Memory B cell (primary cell): ENCODE results near the gene AKIRIN1.
"Not testable (repeated sequence)": the region's sequence is repeated elsewhere in the genome, so short reads cannot be mapped to it uniquely, and the experiment has no call there.

Source experiments
- ATAC-seq: fragments of 150-1000 bp; cut with Tn5 transposase; 2 replicates; pipeline ENCODE4 v1.10.0; 2021; ENCODE audit warnings: low read depth, mild to moderate bottlenecking, moderate library complexity
- DNase-seq, 2 donors: peaks; one replicate each; pipeline ENCODE4 v3.0.0; 2022; ENCODE audit warnings: low spot score in 2 of 2
- H3K27ac Mint-ChIP-seq: one replicate; pipeline ENCODE4 v1.8.0; 2022; ENCODE audit warnings: mild to moderate bottlenecking, moderate library complexity, mixed read lengths
- H3K27me3 Mint-ChIP-seq: one replicate; pipeline ENCODE4 v1.8.0; 2022; ENCODE audit warnings: mixed read lengths
- H3K36me3 Mint-ChIP-seq: one replicate; pipeline ENCODE4 v1.8.0; 2022; ENCODE audit warnings: mild to moderate bottlenecking, mixed read lengths
- H3K4me1 Mint-ChIP-seq: one replicate; pipeline ENCODE4 v1.8.0; 2022; ENCODE audit warnings: mixed read lengths
- H3K4me3 Mint-ChIP-seq: one replicate; pipeline ENCODE4 v1.8.0; 2022; ENCODE audit warnings: mild to moderate bottlenecking, moderate library complexity, mixed read lengths
- H3K9me3 Mint-ChIP-seq: one replicate; pipeline ENCODE4 v1.8.0; 2022; ENCODE audit warnings: mixed read lengths

The AKIRIN1 gene

GRCh38 chr1:39006287-39006686 lies 15.2 kb downstream of the AKIRIN1 start:
- DNase-seq (no peak), ATAC-seq (no peak)
- peaks cover 30% of the 10 kb centered on the region for H3K36me3 Mint-ChIP-seq
- no peak overlapping the region for H3K4me3 Mint-ChIP-seq
- H3K4me1 Mint-ChIP-seq = peaks cover 3% of the 10 kb centered on the region
- H3K9me3 Mint-ChIP-seq = no peaks in the 10 kb centered on the region
- H3K27me3 Mint-ChIP-seq = no peaks in the 10 kb centered on the region
- peak overlapping the region; percentile 68 for H3K27ac Mint-ChIP-seq

- Mint-ChIP-seq H3K9me3 (no peaks in the 10 kb centered on the region), H3K4me1 (no peaks in the 10 kb centered on the region), H3K27ac (peak overlapping the region; percentile 68), H3K36me3 (peaks cover 28% of the 10 kb centered on the region), H3K4me3 (no peak overlapping the region), H3K27me3 (no peaks in the 10 kb centered on the region)
- DNase-seq = no peak
- ATAC-seq = no peak
Observed at GRCh38 chr1:39006726-39007645, 15.9 kb downstream of the AKIRIN1 start.

- ATAC-seq, H3K27ac Mint-ChIP-seq, H3K36me3 Mint-ChIP-seq, DNase-seq, H3K4me1 Mint-ChIP-seq, H3K9me3 Mint-ChIP-seq, H3K4me3 Mint-ChIP-seq, H3K27me3 Mint-ChIP-seq: not testable (repeated sequence)
Observed at GRCh38 chr1:39014956-39015355, 23.9 kb downstream of the AKIRIN1 start.

GRCh38 chr1:39016604-39017171 lies 25.6 kb downstream of the AKIRIN1 start:
- H3K27me3 Mint-ChIP-seq = no peaks in the 10 kb centered on the region
- ATAC-seq = no peak
- H3K9me3 Mint-ChIP-seq = peaks cover 1% of the 10 kb centered on the region
- no peak overlapping the region for H3K27ac Mint-ChIP-seq
- H3K4me3 Mint-ChIP-seq = no peak overlapping the region
- H3K36me3 Mint-ChIP-seq = peaks cover 9% of the 10 kb centered on the region
- no peaks in the 10 kb centered on the region for H3K4me1 Mint-ChIP-seq
- DNase-seq = no peak

- no peaks in the 10 kb centered on the region for H3K4me1 Mint-ChIP-seq
- ATAC-seq (no peak), DNase-seq (no peak)
- peaks cover 1% of the 10 kb centered on the region for H3K9me3 Mint-ChIP-seq
- H3K27me3 Mint-ChIP-seq = peaks cover 1% of the 10 kb centered on the region
- no peak overlapping the region for H3K4me3 Mint-ChIP-seq
- H3K27ac Mint-ChIP-seq = no peak overlapping the region
- peaks cover 4% of the 10 kb centered on the region for H3K36me3 Mint-ChIP-seq
Observed at GRCh38 chr1:39017266-39017665, 26.2 kb downstream of the AKIRIN1 start.

- H3K4me3 Mint-ChIP-seq = not testable (repeated sequence)
Observed at GRCh38 chr1:39020494-39020893, 29.4 kb downstream of the AKIRIN1 start.

GRCh38 chr1:39021426-39021825 lies 30.4 kb downstream of the AKIRIN1 start:
- Mint-ChIP-seq H3K36me3 (no peaks in the 10 kb centered on the region), H3K27me3 (peaks cover 1% of the 10 kb centered on the region), H3K4me1 (peaks cover 6% of the 10 kb centered on the region), H3K4me3 (no peak overlapping the region), H3K27ac (no peak overlapping the region), H3K9me3 (peaks cover 1% of the 10 kb centered on the region)
- DNase-seq (no peak), ATAC-seq (no peak)

More at GRCh38 chr1:39020494-39020893, 29.4 kb downstream of the AKIRIN1 start:
- H3K4me1 Mint-ChIP-seq, H3K27me3 Mint-ChIP-seq, H3K27ac Mint-ChIP-seq, ATAC-seq, H3K36me3 Mint-ChIP-seq, DNase-seq, H3K9me3 Mint-ChIP-seq: not testable (repeated sequence)

GRCh38 chr1:39023140-39023539 lies 32.1 kb downstream of the AKIRIN1 start:
- no peaks in the 10 kb centered on the region for H3K36me3 Mint-ChIP-seq
- no peak overlapping the region for H3K27ac Mint-ChIP-seq
- H3K4me1 Mint-ChIP-seq = peaks cover 13% of the 10 kb centered on the region
- peaks cover 1% of the 10 kb centered on the region for H3K27me3 Mint-ChIP-seq
- DNase-seq (no peak), ATAC-seq (no peak)
- H3K4me3 Mint-ChIP-seq = no peak overlapping the region
- peaks cover 1% of the 10 kb centered on the region for H3K9me3 Mint-ChIP-seq

- H3K9me3 Mint-ChIP-seq = no peaks in the 10 kb centered on the region
- H3K4me3 Mint-ChIP-seq = peak within 1 kb of the TSS; percentile 95
- peak; percentile 56 to 62 for DNase-seq
- peak within 1 kb of the TSS; percentile 96 for H3K27ac Mint-ChIP-seq
- H3K4me1 Mint-ChIP-seq = peaks cover 15% of the 10 kb centered on the region
- peaks cover 8% of the 10 kb centered on the region for H3K36me3 Mint-ChIP-seq
- peaks cover 1% of the 10 kb centered on the region for H3K27me3 Mint-ChIP-seq
- ATAC-seq = peak; percentile 90
Observed at GRCh38 chr1:39026051-39026865, 35.2 kb downstream of the AKIRIN1 start, which contains the start of gene NDUFS5. TSS of gene NDUFS5 (plus strand) at chr1:39026350. CDS start at chr1:39028725, 2,375 bp downstream.

- ATAC-seq = no peak
- no peak for DNase-seq
- H3K4me3 Mint-ChIP-seq = peak overlapping the region; percentile 95
- H3K4me1 Mint-ChIP-seq = peaks cover 15% of the 10 kb centered on the region
- H3K9me3 Mint-ChIP-seq = no peaks in the 10 kb centered on the region
- peaks cover under 1% of the 10 kb centered on the region for H3K27me3 Mint-ChIP-seq
- H3K27ac Mint-ChIP-seq = peak overlapping the region; percentile 96
- H3K36me3 Mint-ChIP-seq = peaks cover 8% of the 10 kb centered on the region
Observed at GRCh38 chr1:39026866-39027507, 35.9 kb downstream of the AKIRIN1 start.

GRCh38 chr1:39034114-39034654 lies 43.1 kb downstream of the AKIRIN1 start:
- Mint-ChIP-seq H3K36me3 (peaks cover 18% of the 10 kb centered on the region), H3K27ac (peak overlapping the region; percentile 48), H3K4me3 (no peak overlapping the region), H3K4me1 (peaks cover 7% of the 10 kb centered on the region), H3K27me3 (no peaks in the 10 kb centered on the region), H3K9me3 (no peaks in the 10 kb centered on the region)
- DNase-seq (no peak), ATAC-seq (no peak)

GRCh38 chr1:39036678-39037077 lies 45.6 kb downstream of the AKIRIN1 start:
- Mint-ChIP-seq H3K36me3 (peaks cover 13% of the 10 kb centered on the region), H3K4me3 (no peak overlapping the region), H3K27me3 (no peaks in the 10 kb centered on the region), H3K9me3 (no peaks in the 10 kb centered on the region), H3K4me1 (peaks cover 7% of the 10 kb centered on the region), H3K27ac (no peak overlapping the region)
- no peak for ATAC-seq
- DNase-seq = no peak

- Mint-ChIP-seq H3K9me3 (peaks cover 4% of the 10 kb centered on the region), H3K27me3 (no peaks in the 10 kb centered on the region), H3K4me3 (no peak overlapping the region), H3K4me1 (peaks cover 13% of the 10 kb centered on the region), H3K36me3 (peaks cover 9% of the 10 kb centered on the region), H3K27ac (peak overlapping the region; percentile 87)
- ATAC-seq (no peak), DNase-seq (no peak)
Observed at GRCh38 chr1:39043513-39043912, 52.4 kb downstream of the AKIRIN1 start.
